Calu3 (cell line): ENCODE data around the gene CSPG4. TPM values are rescaled to one million over a fixed set of nuclear protein-coding genes. Genes with fewer than 3 reads are reported as not detected.
"Not testable (repeated sequence)": the region's sequence is repeated elsewhere in the genome, so short reads cannot be mapped to it uniquely, and the experiment has no call there.

Experiments used
- BruUV-seq: library from RNA; stranded (reverse); fragments of 400-500 nt; replicated peaks from 2 replicates; lab custom pipeline; 2021; lab: Mats Ljungman, UMichigan
- CTCF ChIA-PET: fragments of 300-600 bp; sonication (Branson Sonifier 250); formaldehyde crosslinking; loops from one replicate; lab custom pipeline; 2022; ENCODE audit warnings: antibody characterized with exemption; lab: Charles Lee
- DNase-seq: peaks from one replicate; pipeline ENCODE4 v3.0.0; 2022
- H3K27ac Mint-ChIP-seq: one replicate; pipeline ENCODE4 v1.8.0; 2022; ENCODE audit warnings: mixed read lengths; ENCODE audit not compliant: unreplicated experiment
- H3K27me3 Mint-ChIP-seq: one replicate; pipeline ENCODE4 v1.8.0; 2022; ENCODE audit warnings: mixed read lengths; ENCODE audit not compliant: unreplicated experiment
- H3K36me3 Mint-ChIP-seq: one replicate; pipeline ENCODE4 v1.8.0; 2022; ENCODE audit warnings: mild to moderate bottlenecking, moderate library complexity, mixed read lengths; ENCODE audit not compliant: insufficient read depth, unreplicated experiment
- H3K4me1 Mint-ChIP-seq: one replicate; pipeline ENCODE4 v1.8.0; 2022; ENCODE audit warnings: mild to moderate bottlenecking, low read depth, mixed read lengths; ENCODE audit not compliant: unreplicated experiment
- H3K4me3 Mint-ChIP-seq: one replicate; pipeline ENCODE4 v1.8.0; 2022; ENCODE audit warnings: mild to moderate bottlenecking, low read depth, moderate library complexity, mixed read lengths; ENCODE audit not compliant: unreplicated experiment
- H3K9me3 Mint-ChIP-seq: one replicate; pipeline ENCODE4 v1.8.0; 2022; ENCODE audit warnings: low read depth, mixed read lengths; ENCODE audit not compliant: unreplicated experiment
- intact Hi-C: fragments of 100-400 bp; cut with micrococcal nuclease; formaldehyde crosslinking; loops from one replicate; pipeline ENCODE4 v1.10.0; 2022; ENCODE audit not compliant: unreplicated experiment
- total RNA-seq: library from RNA; stranded (reverse); gene quantifications from 2 replicates; pipeline ENCODE4 v1.2.3, GENCODE V29; 2022
- TF ChIP-seq, protein P1 (sequence below): fragments of 200-600 bp; IDR thresholded peaks from one replicate; pipeline ENCODE4 v1.8.0; 2022; ENCODE audit warnings: antibody characterized with exemption; ENCODE audit not compliant: unreplicated experiment

Gene CSPG4
- total RNA-seq, 1 experiment from 2014 or later: not detected

DNA sequence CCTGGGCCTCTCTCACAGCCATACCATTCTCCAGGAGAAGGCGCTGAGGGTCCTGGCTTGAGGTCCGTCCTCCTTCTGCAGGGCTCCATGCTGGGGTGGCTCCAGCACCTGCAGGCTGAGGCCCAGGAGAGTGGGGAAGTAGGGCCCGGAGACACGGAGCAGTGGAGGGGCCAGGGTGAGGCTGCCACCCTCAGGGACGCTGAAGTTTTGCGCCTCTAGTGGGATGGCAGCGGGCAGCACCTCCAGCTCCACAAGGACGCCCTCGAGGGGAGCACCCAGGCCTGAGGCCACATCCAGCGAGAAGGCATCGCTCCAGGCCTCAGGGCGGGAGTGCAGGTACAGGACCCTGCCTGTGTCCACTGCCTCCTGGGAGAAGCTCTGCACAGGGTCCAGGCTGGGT lies 27.5 kb downstream of the CSPG4 start:
- Mint-ChIP-seq H3K9me3 (no peaks in the 10 kb centered on the region), H3K4me1 (no peaks in the 10 kb centered on the region), H3K27ac (no peak overlapping the region), H3K27me3 (no peaks in the 10 kb centered on the region), H3K36me3 (peaks cover 5% of the 10 kb centered on the region), H3K4me3 (no peak overlapping the region)
- no TSS peak for BruUV-seq
- DNase-seq: no peak
- intact Hi-C loops: no loop called here
- TF ChIP-seq, protein P1, sequence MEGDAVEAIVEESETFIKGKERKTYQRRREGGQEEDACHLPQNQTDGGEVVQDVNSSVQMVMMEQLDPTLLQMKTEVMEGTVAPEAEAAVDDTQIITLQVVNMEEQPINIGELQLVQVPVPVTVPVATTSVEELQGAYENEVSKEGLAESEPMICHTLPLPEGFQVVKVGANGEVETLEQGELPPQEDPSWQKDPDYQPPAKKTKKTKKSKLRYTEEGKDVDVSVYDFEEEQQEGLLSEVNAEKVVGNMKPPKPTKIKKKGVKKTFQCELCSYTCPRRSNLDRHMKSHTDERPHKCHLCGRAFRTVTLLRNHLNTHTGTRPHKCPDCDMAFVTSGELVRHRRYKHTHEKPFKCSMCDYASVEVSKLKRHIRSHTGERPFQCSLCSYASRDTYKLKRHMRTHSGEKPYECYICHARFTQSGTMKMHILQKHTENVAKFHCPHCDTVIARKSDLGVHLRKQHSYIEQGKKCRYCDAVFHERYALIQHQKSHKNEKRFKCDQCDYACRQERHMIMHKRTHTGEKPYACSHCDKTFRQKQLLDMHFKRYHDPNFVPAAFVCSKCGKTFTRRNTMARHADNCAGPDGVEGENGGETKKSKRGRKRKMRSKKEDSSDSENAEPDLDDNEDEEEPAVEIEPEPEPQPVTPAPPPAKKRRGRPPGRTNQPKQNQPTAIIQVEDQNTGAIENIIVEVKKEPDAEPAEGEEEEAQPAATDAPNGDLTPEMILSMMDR: no peak
- CTCF ChIA-PET: interaction anchor here (0.6 to 2.1 kb wide), 3 partner anchors 47 to 355 kb away, joined by 4 to 12 read pairs (median 5); partner anchors contain the start of gene MAN2C1

DNA sequence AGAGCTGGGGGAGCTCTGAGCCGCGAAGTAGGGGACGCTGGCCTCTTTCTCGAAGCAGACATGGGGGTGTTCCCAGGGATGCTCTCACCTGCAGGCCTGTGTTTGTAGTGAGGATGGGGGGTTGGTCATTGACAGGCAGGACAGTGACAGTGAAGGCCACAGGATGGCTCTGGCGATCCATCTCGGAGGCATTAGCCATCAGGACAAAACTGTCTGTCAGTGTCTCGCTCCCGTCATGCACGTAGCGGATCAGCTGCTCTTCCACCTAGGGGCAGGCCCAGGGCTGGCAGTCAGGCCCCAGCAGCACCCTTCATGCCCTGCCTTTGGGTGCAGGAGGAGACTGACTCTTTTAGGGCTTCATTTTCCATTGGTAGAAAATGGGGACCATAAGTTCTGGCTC lies 28.0 kb downstream of the CSPG4 start:
- H3K9me3 Mint-ChIP-seq: no peaks in the 10 kb centered on the region
- H3K27me3 Mint-ChIP-seq: no peaks in the 10 kb centered on the region
- H3K36me3 Mint-ChIP-seq: peaks cover 5% of the 10 kb centered on the region
- H3K4me3 Mint-ChIP-seq: no peak overlapping the region
- intact Hi-C loops: loop anchor here (5.0 kb wide), 1 partner anchor 47 kb away; no protein-coding TSS in a partner anchor
- H3K4me1 Mint-ChIP-seq: no peaks in the 10 kb centered on the region
- DNase-seq: no peak
- H3K27ac Mint-ChIP-seq: no peak overlapping the region
- CTCF ChIA-PET: interaction anchor here (0.6 to 1.9 kb wide), 3 partner anchors 46 to 317 kb away, joined by 3 to 12 read pairs (median 6); partner anchors contain the start of gene MAN2C1
- no TSS peak for BruUV-seq
- TF ChIP-seq, protein P1: no peak

DNA sequence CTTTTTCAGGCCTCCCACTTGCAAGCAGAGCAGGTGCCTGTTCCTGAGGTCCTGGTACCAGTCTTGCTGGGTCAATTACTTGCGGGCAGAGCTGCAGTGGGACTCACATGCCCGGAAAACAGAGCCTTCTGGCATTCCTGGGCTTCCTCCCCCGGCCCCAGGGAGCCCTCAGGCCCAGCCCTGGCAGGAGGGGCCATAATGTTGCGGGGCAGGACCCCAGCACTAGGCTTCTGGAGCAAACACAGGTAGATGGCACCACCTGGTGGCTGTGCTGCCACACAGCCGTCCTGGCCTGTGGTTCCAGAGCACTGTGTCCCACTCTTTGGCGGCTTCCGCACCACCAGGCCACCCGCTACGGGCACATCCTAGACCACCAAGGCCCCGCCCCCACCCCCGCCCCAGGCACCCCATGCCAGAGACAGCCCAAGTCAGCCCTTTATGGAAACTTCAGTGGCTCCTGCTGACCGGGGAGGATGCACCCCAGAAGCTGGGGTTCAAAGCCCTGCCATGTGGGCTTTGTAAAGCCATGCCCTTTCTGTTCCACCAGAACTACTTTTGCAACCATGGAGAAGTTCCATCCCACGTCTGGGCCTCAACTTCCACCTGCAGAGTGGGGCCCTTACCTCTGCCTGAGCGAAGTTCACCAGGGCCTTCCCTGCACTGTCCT lies 28.9 kb downstream of the CSPG4 start:
- DNase-seq: peak; percentile 86
- BruUV-seq, H3K4me3 Mint-ChIP-seq, H3K9me3 Mint-ChIP-seq, H3K27ac Mint-ChIP-seq, H3K27me3 Mint-ChIP-seq, H3K36me3 Mint-ChIP-seq, H3K4me1 Mint-ChIP-seq: not testable (repeated sequence)
- TF ChIP-seq, protein P1: peak; percentile 95
- intact Hi-C loops: loop anchor here (2.0 to 5.0 kb wide), 3 partner anchors 35 to 175 kb away; no protein-coding TSS in a partner anchor
- CTCF ChIA-PET: interaction anchor here (0.6 to 1.3 kb wide), 6 partner anchors 46 to 316 kb away, joined by 3 to 9 read pairs (median 6); no protein-coding TSS in a partner anchor

DNA sequence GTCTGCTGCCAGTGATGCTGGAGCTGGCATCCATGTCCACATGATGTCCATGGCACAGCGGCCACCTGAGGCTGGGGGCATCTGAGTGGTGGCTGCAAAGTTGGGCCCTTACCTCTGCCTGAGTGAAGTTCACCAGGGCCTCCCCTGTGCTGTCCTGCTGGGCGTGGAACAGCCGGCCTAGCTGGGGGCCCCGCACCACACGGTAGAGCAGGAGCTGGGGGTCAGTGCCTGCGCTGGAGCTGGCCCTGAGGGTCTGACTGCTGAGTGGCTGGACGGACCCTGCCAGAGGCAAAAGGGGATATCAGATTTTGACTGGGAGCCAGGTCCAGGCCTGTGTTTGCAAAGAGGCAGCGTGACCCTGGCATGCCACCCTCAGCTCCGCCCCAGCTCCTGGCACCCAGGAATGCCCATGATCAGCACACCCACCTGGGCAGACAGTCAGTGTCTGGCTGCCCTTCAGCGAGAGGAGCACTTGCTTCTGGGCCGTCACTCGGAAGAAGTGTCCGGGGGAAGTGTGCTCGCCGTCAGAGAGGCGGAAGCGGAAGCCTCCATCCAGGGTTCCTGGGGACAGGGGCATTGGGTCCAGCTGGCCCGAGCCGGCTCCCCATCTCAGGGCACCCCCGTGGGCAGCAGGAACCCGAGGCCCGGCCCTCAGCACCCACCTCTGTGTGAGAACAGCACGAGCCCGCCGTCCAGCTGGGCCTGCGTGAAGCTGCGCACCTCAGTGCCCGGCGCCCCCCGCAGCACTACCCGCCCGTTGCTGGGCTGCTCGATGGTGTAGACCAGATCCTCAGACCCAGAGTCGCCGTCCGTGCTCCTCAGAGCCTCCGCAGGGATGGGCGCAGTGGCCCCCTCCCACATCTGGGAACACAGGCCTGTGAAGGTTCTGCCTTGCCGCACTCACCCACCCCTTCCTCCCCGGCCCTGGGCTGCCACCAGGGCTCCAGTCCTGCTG lies 30.2 kb downstream of the CSPG4 start:
- BruUV-seq: no TSS peak
- TF ChIP-seq, protein P1: no peak
- Mint-ChIP-seq H3K9me3 (no peaks in the 10 kb centered on the region), H3K36me3 (peaks cover 5% of the 10 kb centered on the region), H3K4me3 (no peak overlapping the region), H3K27me3 (no peaks in the 10 kb centered on the region), H3K27ac (no peak overlapping the region), H3K4me1 (no peaks in the 10 kb centered on the region)
- intact Hi-C loops: loop anchor here (2.0 to 5.0 kb wide), 3 partner anchors 34 to 174 kb away; no protein-coding TSS in a partner anchor
- CTCF ChIA-PET: interaction anchor here (1.0 to 1.4 kb wide), 2 partner anchors 10 to 41 kb away, joined by 3 to 4 read pairs; no protein-coding TSS in a partner anchor
- no peak for DNase-seq
